NB4 (cell line): Measurements from ENCODE around the gene SLC2A9.

Experiments
- DNase-seq: peaks from one replicate; pipeline ENCODE4 v3.0.0; 2010; ENCODE audit warnings: low read depth
- H3K4me3 ChIP-seq: one replicate; pipeline ENCODE4 v1.5.1; 2011; ENCODE audit warnings: mild to moderate bottlenecking, low read depth, low read length, moderate library complexity
- CTCF ChIP-seq: IDR thresholded peaks from one replicate; pipeline ENCODE4 v1.5.1; 2012; ENCODE audit warnings: low read depth, low read length
- MAX ChIP-seq: IDR thresholded peaks from 2 replicates; pipeline ENCODE4 v1.6.1; 2011; ENCODE audit warnings: low read depth, low read length
- MYC ChIP-seq: IDR thresholded peaks from 2 replicates; pipeline ENCODE4 v1.6.1; 2011; ENCODE audit warnings: low read depth, low read length
- POLR2A ChIP-seq: IDR thresholded peaks from 2 replicates; pipeline ENCODE4 v1.6.1; 2011; ENCODE audit warnings: mild to moderate bottlenecking; ENCODE audit not compliant: insufficient read length; ENCODE audit errors: extremely low read depth

The SLC2A9 gene

DNA sequence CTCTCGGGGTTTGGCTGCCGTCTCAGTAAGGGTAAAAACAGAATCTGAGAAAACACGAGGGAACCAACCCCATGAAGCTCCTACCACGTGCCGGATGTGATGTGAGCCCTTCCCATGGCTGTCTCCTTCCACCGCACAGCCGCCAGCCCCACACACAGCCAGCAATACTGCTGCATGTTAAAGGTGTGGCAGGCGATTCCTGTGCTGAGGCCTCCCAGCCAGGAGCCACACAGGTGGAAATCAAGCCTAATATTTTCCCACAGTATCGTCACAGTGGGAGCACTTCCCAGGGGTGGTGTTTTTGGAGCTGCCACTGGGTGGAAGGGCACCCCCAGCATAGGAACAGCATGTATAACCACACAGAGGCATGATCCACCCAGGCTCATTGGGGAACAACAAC is 77.5 kb downstream of the SLC2A9 start:
- TF ChIP-seq POLR2A (no peak), MAX (no peak), CTCF (no peak), MYC (no peak)
- no peak for DNase-seq
- no peak overlapping the region for H3K4me3 ChIP-seq

GRCh38 chr4:9942921-9943600 is 78.2 kb downstream of the SLC2A9 start:
- DNase-seq: no peak
- TF ChIP-seq CTCF (no peak), POLR2A (no peak), MYC (no peak), MAX (no peak)
- H3K4me3 ChIP-seq: no peak overlapping the region

- DNase-seq: no peak
- no peak for TF ChIP-seq POLR2A
- TF ChIP-seq MAX: no peak
- no peak for TF ChIP-seq CTCF
- TF ChIP-seq MYC: no peak
- no peak overlapping the region for H3K4me3 ChIP-seq
These were observed 79.2 kb downstream of the SLC2A9 start for GRCh38 chr4:9942139-9942538.

DNA sequence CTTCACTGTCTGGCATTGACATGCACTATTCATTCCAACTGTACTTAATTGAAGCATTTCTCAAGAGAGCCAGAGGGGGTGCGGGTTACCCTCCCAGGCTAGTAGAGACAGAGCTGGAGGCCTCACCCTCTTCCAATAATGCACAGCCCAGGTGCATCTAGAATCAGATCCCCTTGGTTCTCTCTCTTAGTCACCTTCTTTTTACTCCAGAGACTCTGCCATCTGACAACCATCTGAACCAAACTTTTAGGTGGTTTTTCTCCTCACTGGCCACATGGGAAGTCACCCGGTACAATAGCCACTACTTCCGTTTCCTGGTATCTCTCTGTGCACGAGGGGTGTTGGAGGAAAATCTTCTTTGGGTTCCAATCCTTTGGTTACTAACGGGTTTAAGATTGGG is 81.3 kb downstream of the SLC2A9 start:
- no peak overlapping the region for H3K4me3 ChIP-seq
- DNase-seq: no peak
- TF ChIP-seq MAX (no peak), CTCF (no peak), MYC (no peak), POLR2A (no peak)

DNA sequence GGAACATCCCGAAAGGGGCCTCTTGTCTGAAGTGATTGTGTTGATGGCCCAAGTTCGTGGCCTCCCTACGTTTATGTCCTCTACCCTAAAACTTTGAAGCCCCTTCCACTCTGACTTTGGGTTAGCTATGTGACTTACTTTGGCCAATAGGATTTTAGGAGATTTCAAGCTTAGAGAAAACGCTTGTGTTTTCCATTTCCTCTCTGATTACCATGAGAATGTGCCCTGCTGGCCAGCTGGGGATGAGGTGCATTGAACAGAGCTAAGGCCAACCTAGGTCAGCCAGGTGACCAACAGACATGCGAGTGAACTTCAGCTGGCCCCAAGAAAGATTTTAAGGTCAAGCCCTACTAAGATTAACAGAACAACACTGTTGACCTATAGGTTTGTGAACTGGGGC is 82.4 kb downstream of the SLC2A9 start:
- no peak for DNase-seq
- no peak overlapping the region for H3K4me3 ChIP-seq

More for the DNA sequence above, 82.4 kb downstream of the SLC2A9 start:
- TF ChIP-seq CTCF (no peak), MAX (no peak), POLR2A (no peak), MYC (no peak)
